HuH-7.5 (cell line): Measurements from ENCODE around the gene KRTAP22-2.

Experiments used
- DNase-seq: peaks from one replicate; pipeline ENCODE4 v3.0.0; 2011; ENCODE audit warnings: low spot score

The KRTAP22-2 gene

DNA sequence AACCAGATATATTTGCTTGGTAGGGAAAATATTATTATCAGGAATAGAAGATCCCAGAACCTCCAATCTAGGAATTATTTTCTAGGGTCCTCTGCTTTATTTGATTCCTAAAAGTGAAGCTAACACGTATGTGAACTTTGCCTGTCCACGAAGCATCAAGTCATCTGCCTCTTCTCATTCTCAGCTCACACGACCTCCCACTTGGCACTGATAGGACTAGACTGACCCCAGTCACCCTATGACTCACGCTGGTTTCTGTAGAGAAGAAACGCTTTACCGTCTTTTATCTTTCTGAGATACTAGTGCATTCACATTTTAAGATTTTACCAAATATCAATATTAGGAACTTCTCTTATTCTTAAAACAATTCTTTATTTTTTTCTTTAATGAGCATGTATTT is 27.1 kb downstream of the KRTAP22-2 start:
- DNase-seq: no peak

DNA sequence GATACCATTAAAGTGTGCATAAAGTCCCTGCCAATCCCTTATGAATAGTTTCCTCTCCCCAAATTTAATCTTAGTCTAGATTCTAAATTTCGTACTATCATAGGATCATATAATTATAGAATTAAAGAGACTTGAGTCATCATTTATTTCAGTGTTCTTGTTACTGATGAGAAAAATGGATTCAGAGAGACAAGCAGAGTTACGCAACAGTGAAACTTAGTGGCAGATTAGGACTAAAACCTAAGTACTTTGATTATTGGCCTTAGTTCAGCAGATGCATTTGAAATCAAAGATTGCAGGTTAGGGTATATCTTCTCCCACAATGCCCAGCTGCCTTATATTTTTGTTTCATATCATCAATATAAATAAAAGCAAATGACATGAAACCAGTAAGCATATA is 28.2 kb downstream of the KRTAP22-2 start:
- no peak for DNase-seq

DNA sequence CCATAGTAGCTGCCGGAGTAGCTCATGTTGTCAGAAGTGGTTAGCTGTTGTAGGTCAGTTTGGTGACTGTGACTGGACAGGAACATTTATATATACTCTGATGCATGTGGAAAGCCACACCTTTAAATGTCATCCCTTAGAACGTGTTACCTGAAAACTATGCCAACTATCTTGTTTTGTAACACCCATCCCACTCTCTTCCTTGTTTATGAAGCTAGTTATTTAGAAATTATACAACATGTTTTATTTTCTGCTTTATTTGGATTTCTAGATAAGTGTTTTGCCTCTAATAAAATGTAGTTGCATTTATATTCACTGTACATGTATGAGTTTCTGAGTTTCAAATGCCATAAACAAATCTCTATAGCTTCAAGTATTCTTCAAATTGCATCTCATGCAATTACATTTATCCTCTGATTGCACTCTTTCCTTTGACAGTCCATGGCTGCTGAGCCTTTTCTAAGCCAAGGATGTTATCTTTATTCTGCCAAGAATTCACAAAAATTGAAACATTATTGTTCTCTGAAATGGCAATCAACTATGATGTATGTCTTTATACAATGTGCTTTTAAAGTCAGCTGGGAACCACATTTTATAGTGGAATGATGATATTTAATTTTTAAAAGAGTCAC is 28.8 kb downstream of the KRTAP22-2 start, which contains the start of gene KRTAP19-7:
KRTAP19-7 (minus strand) TSS at position 51 of the 632 bp plus-strand sequence; CDS start at position 26, 25 bp downstream.
- no peak for DNase-seq

DNA sequence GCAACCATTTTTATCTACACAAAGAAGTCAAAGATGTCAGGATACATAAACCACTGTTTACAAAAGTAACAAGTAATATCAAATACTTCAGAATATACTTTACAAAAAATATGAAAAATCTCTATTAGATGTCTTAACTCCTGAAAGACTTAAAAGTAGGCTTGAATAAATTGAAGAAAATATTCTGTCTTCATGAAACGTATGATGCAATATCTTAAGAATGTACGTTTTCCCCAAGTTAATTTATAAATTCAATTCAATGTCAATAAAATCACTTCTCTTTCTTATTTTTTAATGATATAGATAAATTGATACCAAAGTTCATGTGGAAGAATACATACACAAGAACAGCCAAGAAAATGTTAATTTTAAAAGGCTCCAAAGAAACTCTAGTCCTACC is 35.1 kb downstream of the KRTAP22-2 start:
- no peak for DNase-seq

DNA sequence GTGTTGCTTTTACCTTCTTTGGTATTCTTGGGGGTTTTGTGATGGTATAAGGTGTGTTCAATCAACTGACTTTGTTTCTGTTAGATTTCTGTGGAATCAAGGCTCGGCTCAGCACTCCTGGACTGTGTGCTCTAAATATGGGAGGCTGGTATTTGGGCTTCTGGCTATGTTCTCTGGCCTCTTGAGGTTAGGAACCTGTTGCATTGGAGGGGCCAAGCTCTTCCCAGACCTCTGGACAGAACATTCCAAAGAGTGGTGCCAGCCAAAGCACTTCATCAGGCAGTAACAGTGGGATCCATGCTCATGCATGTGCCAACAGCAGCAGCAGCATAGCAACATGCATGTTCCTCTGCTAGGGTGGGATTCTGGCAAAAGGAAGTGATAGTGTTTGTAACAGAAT is 37.4 kb downstream of the KRTAP22-2 start:
- no peak for DNase-seq

DNA sequence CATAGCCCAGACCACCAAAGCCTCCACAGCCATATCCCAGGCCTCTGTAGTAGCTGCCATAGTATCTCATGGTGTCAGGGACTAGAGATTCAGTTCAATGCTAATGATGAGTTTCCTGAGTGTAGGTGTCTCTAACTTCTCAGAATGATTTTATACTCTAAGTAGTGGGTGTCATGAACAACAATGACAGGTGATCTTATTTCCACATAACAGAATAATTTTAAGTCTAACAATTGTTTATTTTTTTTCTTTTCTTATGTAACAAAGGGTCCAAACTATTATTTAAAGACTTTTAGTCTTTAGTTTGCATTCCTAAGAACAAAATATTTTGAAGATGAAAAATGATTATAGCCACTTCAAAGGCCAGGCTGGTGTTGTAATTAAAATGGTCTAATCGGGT is 48.4 kb downstream of the KRTAP22-2 start, which contains the start of gene KRTAP19-6:
KRTAP19-6 (minus strand) TSS at position 101 of the 400 bp plus-strand sequence; CDS start at position 70, 31 bp downstream.
- DNase-seq: no peak
